Liver (tissue), 9 donors: ENCODE measurements around the gene NBEA. TPM values are rescaled to one million over a fixed set of nuclear protein-coding genes. Genes with fewer than 3 reads are reported as not detected.

ENCODE experiments used
- DNase-seq: peaks from one replicate; pipeline ENCODE4 v3.0.0-alpha.2; 2017; ENCODE audit warnings: low spot score
- H3K27ac ChIP-seq, 2 donors: one replicate each; pipeline ENCODE4 v1.7.0; 2013; ENCODE audit warnings: inconsistent platforms in 2 of 2, low read length in 2 of 2, control low read depth in 1 of 2, low read depth in 1 of 2, mild to moderate bottlenecking in 1 of 2
- H3K27me3 ChIP-seq, 4 donors: one replicate each; pipeline versions ENCODE4 v1.6.1 to v1.7.0; 2013; ENCODE audit warnings: low read length in 3 of 4, inconsistent platforms in 1 of 4, mild to moderate bottlenecking in 1 of 4, moderate library complexity in 1 of 4; ENCODE audit not compliant: control insufficient read depth in 4 of 4, insufficient read depth in 4 of 4
- H3K36me3 ChIP-seq, 4 donors: one replicate each; pipeline versions ENCODE4 v1.6.1 to v1.7.0; 2013; ENCODE audit warnings: low read length in 3 of 4, mild to moderate bottlenecking in 3 of 4, low read depth in 1 of 4, moderate library complexity in 1 of 4; ENCODE audit not compliant: control insufficient read depth in 4 of 4, insufficient read depth in 3 of 4
- H3K4me1 ChIP-seq, 4 donors: one replicate each; pipeline versions ENCODE4 v1.6.1 to v1.7.0; 2013; ENCODE audit warnings: low read length in 3 of 4, mild to moderate bottlenecking in 3 of 4, moderate library complexity in 1 of 4; ENCODE audit not compliant: control insufficient read depth in 4 of 4, insufficient read depth in 4 of 4
- H3K4me3 ChIP-seq, 3 donors: one replicate each; pipeline versions ENCODE4 v1.6.1 to v1.7.0; 2013; ENCODE audit warnings: low read length in 3 of 3, control low read depth in 1 of 3, low read depth in 1 of 3, mild to moderate bottlenecking in 1 of 3
- H3K9ac ChIP-seq, 2 donors: one replicate each; pipeline ENCODE4 v1.7.0; 2013; ENCODE audit warnings: low read length in 2 of 2, mild to moderate bottlenecking in 2 of 2, moderate library complexity in 2 of 2, control low read depth in 1 of 2, low read depth in 1 of 2
- H3K9me3 ChIP-seq, 4 donors: one replicate each; pipeline versions ENCODE4 v1.6.1 to v1.7.0; 2013; ENCODE audit warnings: low read length in 3 of 4; ENCODE audit not compliant: control insufficient read depth in 4 of 4
- EGR1 ChIP-seq, 2 donors: IDR thresholded peaks; 2 replicates each; pipeline ENCODE4 v1.6.1; 2016 to 2018; ENCODE audit warnings: antibody characterized with exemption in 2 of 2, low read depth in 2 of 2
- FOXA1 ChIP-seq: IDR thresholded peaks from 2 replicates; pipeline ENCODE4 v1.6.1; 2016; ENCODE audit warnings: antibody characterized with exemption
- FOXA2 ChIP-seq: IDR thresholded peaks from 2 replicates; pipeline ENCODE4 v1.6.1; 2016; ENCODE audit warnings: antibody characterized with exemption
- GABPA ChIP-seq, 2 donors: IDR thresholded peaks in 1 of 2; conservative IDR thresholded peaks in 1 of 2; 2 replicates each; pipeline ENCODE4 v1.6.1; 2016; ENCODE audit warnings: antibody characterized with exemption in 2 of 2, mild to moderate bottlenecking in 1 of 2, moderate library complexity in 1 of 2
- HNF4A ChIP-seq, 2 donors: conservative IDR thresholded peaks; 2 replicates each; pipeline ENCODE4 v1.6.1; 2016; ENCODE audit warnings: antibody characterized with exemption in 2 of 2, mild to moderate bottlenecking in 2 of 2
- HNF4G ChIP-seq: IDR thresholded peaks from 2 replicates; pipeline ENCODE4 v1.6.1; 2016; ENCODE audit warnings: antibody characterized with exemption
- JUND ChIP-seq, 2 donors: IDR thresholded peaks; 2 replicates each; pipeline ENCODE4 v1.6.1; 2016; ENCODE audit warnings: antibody characterized with exemption in 2 of 2
- NR2F2 ChIP-seq: IDR thresholded peaks from 2 replicates; pipeline ENCODE4 v1.6.1; 2016; ENCODE audit warnings: antibody characterized with exemption
- RAD21 ChIP-seq, 2 donors: IDR thresholded peaks; 2 replicates each; pipeline ENCODE4 v1.6.1; 2016; ENCODE audit warnings: antibody characterized with exemption in 2 of 2, mild to moderate bottlenecking in 2 of 2
- SP1 ChIP-seq: IDR thresholded peaks from 2 replicates; pipeline ENCODE4 v1.6.1; 2018; ENCODE audit warnings: antibody characterized with exemption, mild to moderate bottlenecking
- TAF1 ChIP-seq: conservative IDR thresholded peaks from 2 replicates; pipeline ENCODE4 v1.6.1; 2016; ENCODE audit warnings: antibody characterized with exemption, mild to moderate bottlenecking
- YY1 ChIP-seq: IDR thresholded peaks from 2 replicates; pipeline ENCODE4 v1.6.1; 2016; ENCODE audit warnings: antibody characterized with exemption, mild to moderate bottlenecking
- ZBTB33 ChIP-seq: IDR thresholded peaks from 2 replicates; pipeline ENCODE4 v1.6.1; 2016; ENCODE audit warnings: antibody characterized with exemption
- WGBS: extraction: QIAGEN DNeasy Blood & Tissue Kit; methylation state at CpG from one replicate; pipeline ENCODE4 v1.1.7; 2013; 5-methylcytosine and 5-hydroxymethylcytosine counted together
- polyA plus RNA-seq, 2 donors: library from polyadenylated mRNA; stranded (reverse) in 1 of 2; unstranded in 1 of 2; fragments of 200-250 nt in 1 of 2; fragments of >200 nt in 1 of 2; fragmentation: Nextera tagmentation in 1 of 2; extraction: Ambion mirVana in 1 of 2; gene quantifications; one replicate each; pipeline versions ENCODE4 v1.2.1 to v1.2.3, GENCODE V29; 2013 to 2015
- total RNA-seq, 2 donors: library from RNA; depleted of rRNA; stranded (reverse); fragments of >200 nt; gene quantifications; one replicate each; pipeline ENCODE4 v1.2.3, GENCODE V29; 2014
- TF ChIP-seq, protein P1 (sequence below): IDR thresholded peaks from 2 replicates; pipeline ENCODE4 v1.6.1; 2016; ENCODE audit warnings: antibody characterized with exemption
- TF ChIP-seq, protein P2 (sequence below): IDR thresholded peaks from 2 replicates; pipeline ENCODE4 v1.6.1; 2016; ENCODE audit warnings: antibody characterized with exemption, mild to moderate bottlenecking
- TF ChIP-seq, protein P3 (sequence below): IDR thresholded peaks from 2 replicates; pipeline ENCODE4 v1.6.1; 2016; ENCODE audit warnings: antibody characterized with exemption
- TF ChIP-seq, protein P4 (sequence below): fragments of 150-350 bp; IDR thresholded peaks from 2 replicates; pipeline ENCODE4 v1.5.1; 2017; ENCODE audit warnings: improper control_type of control experiment, low read depth, low read length; ENCODE audit not compliant: missing input control
- donor health status: healthy.
- donor health status: healthy.
- donor health status: healthy.
- donor health status: healthy.
- donor health status: healthy.

NBEA gene
- total and polyA plus RNA-seq, 4 donors = 0.24 to 3.5 (median 1.4) TPM

- DNase-seq = no peak
- 56% methylated on average over 7 of the region's 7 CpGs for WGBS
- H3K4me1 ChIP-seq = peaks cover 7 to 18% (median 17%) of the 10 kb centered on the region in 4 donors
- H3K9ac ChIP-seq = no peak overlapping the region
- no peak overlapping the region for H3K4me3 ChIP-seq
- no peak for TF ChIP-seq FOXA2
- no peak for TF ChIP-seq EGR1 (IDR thresholded peaks at IDR 0.05; ENCODE audit: low read depth in 2 of 2)
- no peak for TF ChIP-seq ZBTB33
- TF ChIP-seq, protein P1, sequence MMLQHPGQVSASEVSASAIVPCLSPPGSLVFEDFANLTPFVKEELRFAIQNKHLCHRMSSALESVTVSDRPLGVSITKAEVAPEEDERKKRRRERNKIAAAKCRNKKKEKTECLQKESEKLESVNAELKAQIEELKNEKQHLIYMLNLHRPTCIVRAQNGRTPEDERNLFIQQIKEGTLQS = no peak
- TF ChIP-seq GABPA (IDR thresholded peaks at IDR 0.05 in 1 of 2, conservative IDR thresholded peaks at IDR 0.05 in 1 of 2) = no peak
- no peak for TF ChIP-seq SP1
- TF ChIP-seq, protein P2, sequence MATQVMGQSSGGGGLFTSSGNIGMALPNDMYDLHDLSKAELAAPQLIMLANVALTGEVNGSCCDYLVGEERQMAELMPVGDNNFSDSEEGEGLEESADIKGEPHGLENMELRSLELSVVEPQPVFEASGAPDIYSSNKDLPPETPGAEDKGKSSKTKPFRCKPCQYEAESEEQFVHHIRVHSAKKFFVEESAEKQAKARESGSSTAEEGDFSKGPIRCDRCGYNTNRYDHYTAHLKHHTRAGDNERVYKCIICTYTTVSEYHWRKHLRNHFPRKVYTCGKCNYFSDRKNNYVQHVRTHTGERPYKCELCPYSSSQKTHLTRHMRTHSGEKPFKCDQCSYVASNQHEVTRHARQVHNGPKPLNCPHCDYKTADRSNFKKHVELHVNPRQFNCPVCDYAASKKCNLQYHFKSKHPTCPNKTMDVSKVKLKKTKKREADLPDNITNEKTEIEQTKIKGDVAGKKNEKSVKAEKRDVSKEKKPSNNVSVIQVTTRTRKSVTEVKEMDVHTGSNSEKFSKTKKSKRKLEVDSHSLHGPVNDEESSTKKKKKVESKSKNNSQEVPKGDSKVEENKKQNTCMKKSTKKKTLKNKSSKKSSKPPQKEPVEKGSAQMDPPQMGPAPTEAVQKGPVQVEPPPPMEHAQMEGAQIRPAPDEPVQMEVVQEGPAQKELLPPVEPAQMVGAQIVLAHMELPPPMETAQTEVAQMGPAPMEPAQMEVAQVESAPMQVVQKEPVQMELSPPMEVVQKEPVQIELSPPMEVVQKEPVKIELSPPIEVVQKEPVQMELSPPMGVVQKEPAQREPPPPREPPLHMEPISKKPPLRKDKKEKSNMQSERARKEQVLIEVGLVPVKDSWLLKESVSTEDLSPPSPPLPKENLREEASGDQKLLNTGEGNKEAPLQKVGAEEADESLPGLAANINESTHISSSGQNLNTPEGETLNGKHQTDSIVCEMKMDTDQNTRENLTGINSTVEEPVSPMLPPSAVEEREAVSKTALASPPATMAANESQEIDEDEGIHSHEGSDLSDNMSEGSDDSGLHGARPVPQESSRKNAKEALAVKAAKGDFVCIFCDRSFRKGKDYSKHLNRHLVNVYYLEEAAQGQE = no peak
- TF ChIP-seq NR2F2 = no peak
- TF ChIP-seq RAD21 (IDR thresholded peaks at IDR 0.05) = no peak
- no peak for TF ChIP-seq JUND (IDR thresholded peaks at IDR 0.05)
- H3K36me3 ChIP-seq = no peaks in the 10 kb centered on the region
- H3K27ac ChIP-seq = no peak overlapping the region
- H3K27me3 ChIP-seq = peaks cover 3 to 22% (median 9%) of the 10 kb centered on the region in 4 donors
- peaks cover 0 to 3% (median under 1%) of the 10 kb centered on the region in 4 donors for H3K9me3 ChIP-seq
Observed at GRCh38 chr13:35472323-35472881, 530.3 kb downstream of the NBEA start.

DNA sequence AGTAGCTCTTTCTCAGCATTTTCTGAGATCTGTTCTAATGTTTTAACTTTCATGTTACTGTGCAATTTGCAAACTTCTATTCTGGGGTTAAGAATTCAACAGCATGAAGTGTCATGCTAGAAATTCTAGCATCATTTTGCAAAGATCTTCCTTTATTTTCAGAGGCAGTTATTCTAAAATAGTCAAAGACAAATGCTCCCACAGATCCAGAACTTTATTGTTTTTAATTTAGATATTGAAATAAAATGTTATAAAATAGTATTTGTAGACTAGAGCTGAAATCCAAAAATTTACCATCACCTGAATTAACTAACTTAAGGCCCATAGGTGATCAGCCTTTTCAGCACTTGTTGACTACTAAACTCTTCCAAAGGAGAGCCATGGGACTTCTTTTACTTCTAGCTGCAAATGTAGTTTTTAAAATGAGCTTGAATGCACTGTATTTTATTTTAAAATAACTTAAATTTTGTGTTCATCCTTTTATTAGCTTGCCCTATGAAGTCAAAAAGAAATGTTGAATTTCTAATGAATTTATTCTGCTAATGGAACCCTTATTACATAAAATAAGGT is 531.2 kb downstream of the NBEA start:
- TF ChIP-seq, protein P3, sequence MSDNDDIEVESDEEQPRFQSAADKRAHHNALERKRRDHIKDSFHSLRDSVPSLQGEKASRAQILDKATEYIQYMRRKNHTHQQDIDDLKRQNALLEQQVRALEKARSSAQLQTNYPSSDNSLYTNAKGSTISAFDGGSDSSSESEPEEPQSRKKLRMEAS = no peak
- TF ChIP-seq TAF1 = no peak
- TF ChIP-seq, protein P2 = no peak
- TF ChIP-seq RAD21 (IDR thresholded peaks at IDR 0.05) = no peak
- TF ChIP-seq, protein P4, sequence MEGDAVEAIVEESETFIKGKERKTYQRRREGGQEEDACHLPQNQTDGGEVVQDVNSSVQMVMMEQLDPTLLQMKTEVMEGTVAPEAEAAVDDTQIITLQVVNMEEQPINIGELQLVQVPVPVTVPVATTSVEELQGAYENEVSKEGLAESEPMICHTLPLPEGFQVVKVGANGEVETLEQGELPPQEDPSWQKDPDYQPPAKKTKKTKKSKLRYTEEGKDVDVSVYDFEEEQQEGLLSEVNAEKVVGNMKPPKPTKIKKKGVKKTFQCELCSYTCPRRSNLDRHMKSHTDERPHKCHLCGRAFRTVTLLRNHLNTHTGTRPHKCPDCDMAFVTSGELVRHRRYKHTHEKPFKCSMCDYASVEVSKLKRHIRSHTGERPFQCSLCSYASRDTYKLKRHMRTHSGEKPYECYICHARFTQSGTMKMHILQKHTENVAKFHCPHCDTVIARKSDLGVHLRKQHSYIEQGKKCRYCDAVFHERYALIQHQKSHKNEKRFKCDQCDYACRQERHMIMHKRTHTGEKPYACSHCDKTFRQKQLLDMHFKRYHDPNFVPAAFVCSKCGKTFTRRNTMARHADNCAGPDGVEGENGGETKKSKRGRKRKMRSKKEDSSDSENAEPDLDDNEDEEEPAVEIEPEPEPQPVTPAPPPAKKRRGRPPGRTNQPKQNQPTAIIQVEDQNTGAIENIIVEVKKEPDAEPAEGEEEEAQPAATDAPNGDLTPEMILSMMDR = no peak
- TF ChIP-seq JUND (IDR thresholded peaks at IDR 0.05) = no peak
- TF ChIP-seq ZBTB33 = no peak
- TF ChIP-seq EGR1 (IDR thresholded peaks at IDR 0.05; ENCODE audit: low read depth in 2 of 2) = no peak
- TF ChIP-seq HNF4A (conservative IDR thresholded peaks at IDR 0.05) = no peak
- TF ChIP-seq HNF4G = no peak
- TF ChIP-seq YY1 = no peak
- TF ChIP-seq FOXA1 = no peak
- TF ChIP-seq FOXA2 = no peak
- Histone ChIP-seq H3K9ac (no peak overlapping the region), H3K27me3 (peaks cover 3 to 22% (median 12%) of the 10 kb centered on the region in 4 donors)

More for the DNA sequence above, 531.2 kb downstream of the NBEA start:
- H3K27ac ChIP-seq = no peak overlapping the region
- H3K4me1 ChIP-seq = peaks cover 8 to 18% (median 17%) of the 10 kb centered on the region in 4 donors
- DNase-seq = no peak
- no peaks in the 10 kb centered on the region for H3K36me3 ChIP-seq
- H3K4me3 ChIP-seq = no peak overlapping the region
- H3K9me3 ChIP-seq = peaks cover 0 to 3% (median under 1%) of the 10 kb centered on the region in 4 donors
